Measurements from ENCODE around the gene RIMS1.

RIMS1 gene

DNA sequence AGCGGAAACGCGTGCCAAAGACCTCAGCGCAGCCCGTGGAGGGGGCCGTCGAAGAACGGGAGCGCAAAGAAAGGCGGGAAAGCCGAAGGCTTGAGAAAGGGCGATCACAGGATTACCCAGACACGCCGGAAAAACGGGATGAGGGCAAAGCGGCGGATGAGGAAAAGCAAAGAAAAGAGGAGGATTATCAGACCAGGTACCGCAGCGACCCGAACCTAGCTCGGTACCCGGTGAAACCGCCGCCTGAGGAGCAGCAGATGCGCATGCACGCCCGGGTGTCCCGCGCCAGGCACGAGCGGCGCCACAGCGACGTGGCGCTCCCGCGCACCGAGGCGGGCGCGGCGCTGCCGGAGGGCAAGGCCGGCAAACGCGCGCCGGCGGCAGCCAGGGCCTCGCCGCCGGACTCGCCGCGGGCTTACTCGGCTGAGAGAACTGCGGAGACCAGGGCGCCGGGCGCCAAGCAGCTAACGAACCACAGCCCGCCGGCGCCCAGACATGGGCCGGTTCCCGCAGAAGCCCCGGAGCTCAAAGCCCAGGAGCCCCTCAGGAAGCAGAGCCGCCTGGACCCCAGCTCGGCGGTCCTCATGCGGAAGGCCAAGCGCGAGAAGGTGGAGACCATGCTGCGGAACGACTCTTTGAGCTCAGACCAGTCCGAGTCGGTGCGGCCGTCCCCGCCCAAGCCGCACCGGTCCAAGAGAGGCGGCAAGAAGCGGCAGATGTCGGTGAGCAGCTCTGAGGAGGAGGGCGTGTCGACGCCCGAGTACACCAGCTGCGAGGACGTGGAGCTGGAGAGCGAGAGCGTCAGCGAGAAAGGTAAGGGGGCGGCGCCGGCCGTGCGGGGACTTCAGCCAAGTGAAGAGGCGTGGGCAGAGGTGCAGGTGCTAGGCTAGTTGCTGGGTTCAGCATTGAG, 296.2 kb downstream of the RIMS1 start:
- TF ChIP-seq, protein P1, sequence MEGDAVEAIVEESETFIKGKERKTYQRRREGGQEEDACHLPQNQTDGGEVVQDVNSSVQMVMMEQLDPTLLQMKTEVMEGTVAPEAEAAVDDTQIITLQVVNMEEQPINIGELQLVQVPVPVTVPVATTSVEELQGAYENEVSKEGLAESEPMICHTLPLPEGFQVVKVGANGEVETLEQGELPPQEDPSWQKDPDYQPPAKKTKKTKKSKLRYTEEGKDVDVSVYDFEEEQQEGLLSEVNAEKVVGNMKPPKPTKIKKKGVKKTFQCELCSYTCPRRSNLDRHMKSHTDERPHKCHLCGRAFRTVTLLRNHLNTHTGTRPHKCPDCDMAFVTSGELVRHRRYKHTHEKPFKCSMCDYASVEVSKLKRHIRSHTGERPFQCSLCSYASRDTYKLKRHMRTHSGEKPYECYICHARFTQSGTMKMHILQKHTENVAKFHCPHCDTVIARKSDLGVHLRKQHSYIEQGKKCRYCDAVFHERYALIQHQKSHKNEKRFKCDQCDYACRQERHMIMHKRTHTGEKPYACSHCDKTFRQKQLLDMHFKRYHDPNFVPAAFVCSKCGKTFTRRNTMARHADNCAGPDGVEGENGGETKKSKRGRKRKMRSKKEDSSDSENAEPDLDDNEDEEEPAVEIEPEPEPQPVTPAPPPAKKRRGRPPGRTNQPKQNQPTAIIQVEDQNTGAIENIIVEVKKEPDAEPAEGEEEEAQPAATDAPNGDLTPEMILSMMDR (IDR thresholded peaks at IDR 0.05; ENCODE audit: borderline replicate concordance, control extremely low read depth, extremely low read depth, insufficient read depth, missing control alignments), result no peak
- in situ Hi-C loops (cut with MboI; ENCODE audit: low sequenced_read_pairs, unreplicated experiment), result no loop called here
- DNase-seq (ENCODE audit: low spot score), result peak; percentile 46

DNA sequence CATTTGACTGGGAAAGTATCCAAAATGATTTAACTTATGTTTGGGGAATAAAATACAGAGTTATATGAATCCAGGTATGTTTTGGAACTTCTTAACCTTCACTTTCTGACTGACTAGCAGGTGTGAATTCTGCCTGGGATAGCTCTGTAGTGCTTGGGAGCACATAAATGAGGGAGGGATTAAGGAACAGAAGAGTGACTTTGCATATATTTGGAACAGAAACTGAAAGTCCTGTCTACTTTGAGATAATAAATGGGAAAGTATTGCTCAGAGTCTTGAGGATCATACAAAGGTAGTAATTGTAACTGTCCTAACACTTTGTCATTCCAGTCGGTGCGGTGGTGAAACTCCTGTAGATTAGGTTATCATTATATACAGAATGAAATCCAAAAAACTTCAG, 317.6 kb downstream of the RIMS1 start:
- in situ Hi-C loops (cut with MboI; ENCODE audit: low sequenced_read_pairs, unreplicated experiment), result no loop called here
- TF ChIP-seq, protein P1 (IDR thresholded peaks at IDR 0.05; ENCODE audit: borderline replicate concordance, control extremely low read depth, extremely low read depth, insufficient read depth, missing control alignments), result no peak
- DNase-seq (ENCODE audit: low spot score), result no peak

GRCh38 chr6:72205500-72205899, 319.1 kb downstream of the RIMS1 start:
- in situ Hi-C loops (cut with MboI; ENCODE audit: low sequenced_read_pairs, unreplicated experiment), result no loop called here
- TF ChIP-seq, protein P1 (IDR thresholded peaks at IDR 0.05; ENCODE audit: borderline replicate concordance, control extremely low read depth, extremely low read depth, insufficient read depth, missing control alignments), result no peak

GRCh38 chr6:72206606-72207005, 320.3 kb downstream of the RIMS1 start:
- TF ChIP-seq, protein P1 (IDR thresholded peaks at IDR 0.05; ENCODE audit: borderline replicate concordance, control extremely low read depth, extremely low read depth, insufficient read depth, missing control alignments), result no peak
- DNase-seq (ENCODE audit: low spot score), result no peak
- in situ Hi-C loops (cut with MboI; ENCODE audit: low sequenced_read_pairs, unreplicated experiment), result no loop called here

More at GRCh38 chr6:72205500-72205899, 319.1 kb downstream of the RIMS1 start:
- no peak for DNase-seq (ENCODE audit: low spot score)

DNA sequence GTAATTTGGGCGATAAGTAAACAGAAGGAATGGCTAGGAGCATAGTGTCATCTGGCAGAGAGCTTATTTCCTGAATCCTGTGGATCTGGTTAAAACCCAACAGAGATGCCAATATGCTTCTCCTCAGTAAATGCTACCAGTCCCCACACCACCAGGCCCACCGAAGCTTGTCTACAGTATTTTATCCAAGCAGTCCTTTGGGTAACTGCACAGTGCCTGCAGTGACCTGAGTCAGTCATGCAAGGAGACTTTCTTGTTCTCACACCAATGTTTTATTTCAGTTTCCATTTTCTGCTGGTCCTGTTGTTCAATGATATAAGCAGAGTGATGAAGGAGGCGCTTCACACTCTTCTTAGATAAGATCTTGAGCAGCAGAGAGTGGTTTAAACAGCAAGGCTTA, 326.3 kb downstream of the RIMS1 start:
- TF ChIP-seq, protein P1 (IDR thresholded peaks at IDR 0.05; ENCODE audit: borderline replicate concordance, control extremely low read depth, extremely low read depth, insufficient read depth, missing control alignments), result no peak
- DNase-seq (ENCODE audit: low spot score), result no peak
- in situ Hi-C loops (cut with MboI; ENCODE audit: low sequenced_read_pairs, unreplicated experiment), result no loop called here

GRCh38 chr6:72213654-72214053, 327.3 kb downstream of the RIMS1 start:
- DNase-seq (ENCODE audit: low spot score), result no peak
- in situ Hi-C loops (cut with MboI; ENCODE audit: low sequenced_read_pairs, unreplicated experiment), result no loop called here
- TF ChIP-seq, protein P1 (IDR thresholded peaks at IDR 0.05; ENCODE audit: borderline replicate concordance, control extremely low read depth, extremely low read depth, insufficient read depth, missing control alignments), result no peak

Measured in GM13976 (cell line).